Transverse colon (tissue), 4 donors: ENCODE measurements around the gene SLC17A3.

Source experiments
- EP300 ChIP-seq: sonication (generic); formaldehyde crosslinking; IDR thresholded peaks from one replicate; pipeline ENCODE4 v1.6.1; 2017; ENCODE audit warnings: antibody characterized with exemption, low read depth
- POLR2A ChIP-seq: fragments of 450-650 bp; IDR thresholded peaks from one replicate; pipeline ENCODE4 v1.6.1; 2016; ENCODE audit warnings: antibody characterized with exemption, mild to moderate bottlenecking, moderate library complexity
- POLR2AphosphoS5 ChIP-seq, 3 donors: sonication (generic); formaldehyde crosslinking; IDR thresholded peaks; one replicate each; pipeline ENCODE4 v1.6.1; 2016; ENCODE audit warnings: antibody characterized with exemption in 3 of 3
- TF ChIP-seq, protein P1 (sequence below), 5 experiments: fragments of 200-600 bp in 3 of 5; fragments of 450-650 bp in 2 of 5; sonication (generic) in 3 of 5; IDR thresholded peaks; 1 replicate in 2 of 5; 2 replicates in 3 of 5; pipeline ENCODE4 v1.5.1; 2016 to 2017; ENCODE audit warnings: antibody characterized with exemption in 5 of 5, inconsistent platforms in 3 of 5, mild to moderate bottlenecking in 2 of 5, moderate library complexity in 1 of 5

DNA sequence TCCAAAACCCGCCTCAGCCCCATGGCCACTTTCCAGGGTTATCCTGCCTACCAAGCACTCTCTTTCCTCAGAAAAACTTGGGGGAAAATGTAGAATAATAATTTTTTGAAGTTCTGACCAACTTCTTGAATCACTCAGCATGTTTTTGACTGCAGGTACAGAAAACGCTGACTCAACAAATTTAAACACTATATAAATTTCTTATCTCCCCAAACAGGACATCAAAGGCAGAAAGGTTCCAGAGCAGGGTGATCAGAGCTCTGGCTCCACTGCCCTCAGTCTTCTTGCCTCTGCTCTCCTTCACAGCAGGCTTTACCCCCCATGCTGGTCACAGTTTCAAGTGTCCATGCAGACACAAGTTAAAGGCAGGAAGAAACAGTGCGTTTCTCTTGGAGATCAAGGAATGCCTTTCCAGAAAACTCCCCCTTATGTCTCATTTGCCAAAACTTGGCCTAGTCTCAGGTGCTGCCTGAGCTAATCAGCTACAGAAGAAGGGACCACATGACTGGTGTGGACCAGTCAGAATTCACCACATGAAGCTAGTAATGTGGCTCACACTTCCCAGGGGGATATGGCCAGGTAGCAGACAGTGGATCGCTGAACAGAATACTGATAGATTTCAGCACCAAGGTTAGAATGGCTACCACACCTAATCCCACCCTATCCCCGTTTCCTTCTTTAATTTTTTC, 24.4 kb upstream of the SLC17A3 start:
- no peak for TF ChIP-seq POLR2AphosphoS5 (IDR thresholded peaks at IDR 0.05)
- TF ChIP-seq, protein P1, sequence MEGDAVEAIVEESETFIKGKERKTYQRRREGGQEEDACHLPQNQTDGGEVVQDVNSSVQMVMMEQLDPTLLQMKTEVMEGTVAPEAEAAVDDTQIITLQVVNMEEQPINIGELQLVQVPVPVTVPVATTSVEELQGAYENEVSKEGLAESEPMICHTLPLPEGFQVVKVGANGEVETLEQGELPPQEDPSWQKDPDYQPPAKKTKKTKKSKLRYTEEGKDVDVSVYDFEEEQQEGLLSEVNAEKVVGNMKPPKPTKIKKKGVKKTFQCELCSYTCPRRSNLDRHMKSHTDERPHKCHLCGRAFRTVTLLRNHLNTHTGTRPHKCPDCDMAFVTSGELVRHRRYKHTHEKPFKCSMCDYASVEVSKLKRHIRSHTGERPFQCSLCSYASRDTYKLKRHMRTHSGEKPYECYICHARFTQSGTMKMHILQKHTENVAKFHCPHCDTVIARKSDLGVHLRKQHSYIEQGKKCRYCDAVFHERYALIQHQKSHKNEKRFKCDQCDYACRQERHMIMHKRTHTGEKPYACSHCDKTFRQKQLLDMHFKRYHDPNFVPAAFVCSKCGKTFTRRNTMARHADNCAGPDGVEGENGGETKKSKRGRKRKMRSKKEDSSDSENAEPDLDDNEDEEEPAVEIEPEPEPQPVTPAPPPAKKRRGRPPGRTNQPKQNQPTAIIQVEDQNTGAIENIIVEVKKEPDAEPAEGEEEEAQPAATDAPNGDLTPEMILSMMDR (IDR thresholded peaks at IDR 0.05), result no peak
- no peak for TF ChIP-seq POLR2A
- no peak for TF ChIP-seq EP300
